GM12874 (cell line): ENCODE results near the gene RBP2.

ENCODE experiments used
- TF ChIP-seq, protein P1 (sequence below): IDR thresholded peaks from 2 replicates; pipeline ENCODE4 v1.5.1; 2011; ENCODE audit warnings: low read depth, mild to moderate bottlenecking, control low read depth, low read length, moderate library complexity; ENCODE audit not compliant: insufficient read depth

The RBP2 gene

DNA sequence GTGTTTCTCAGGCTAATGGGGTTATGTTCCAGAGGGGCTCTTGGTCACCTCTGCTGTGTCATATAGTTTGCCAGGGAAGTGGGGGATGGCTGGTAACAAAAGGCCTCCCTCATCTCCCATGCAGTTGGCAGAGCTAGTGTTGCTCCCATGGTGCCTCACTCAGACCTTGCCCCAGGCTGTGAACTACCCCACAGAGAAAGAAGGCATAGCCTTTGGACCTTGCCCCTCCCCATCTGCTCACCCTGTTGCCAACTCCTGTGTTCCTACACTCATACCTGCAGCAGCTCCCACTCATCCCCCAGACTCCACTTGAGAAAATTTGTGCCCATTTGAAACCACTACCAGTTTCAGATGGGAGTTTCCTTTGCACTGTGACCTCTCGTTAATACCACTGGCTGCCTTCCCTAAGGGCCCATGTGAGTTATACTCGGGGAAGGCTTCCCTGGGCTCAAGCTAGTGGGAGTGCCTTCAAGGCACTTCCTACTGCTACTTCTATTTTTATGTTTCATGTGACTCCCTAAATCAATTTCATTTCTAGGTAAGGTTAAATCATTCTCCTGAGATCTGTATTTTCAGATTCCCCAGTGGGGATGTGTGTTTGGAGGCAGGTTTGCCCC, 61.6 kb downstream of the RBP2 start:
- TF ChIP-seq, protein P1, sequence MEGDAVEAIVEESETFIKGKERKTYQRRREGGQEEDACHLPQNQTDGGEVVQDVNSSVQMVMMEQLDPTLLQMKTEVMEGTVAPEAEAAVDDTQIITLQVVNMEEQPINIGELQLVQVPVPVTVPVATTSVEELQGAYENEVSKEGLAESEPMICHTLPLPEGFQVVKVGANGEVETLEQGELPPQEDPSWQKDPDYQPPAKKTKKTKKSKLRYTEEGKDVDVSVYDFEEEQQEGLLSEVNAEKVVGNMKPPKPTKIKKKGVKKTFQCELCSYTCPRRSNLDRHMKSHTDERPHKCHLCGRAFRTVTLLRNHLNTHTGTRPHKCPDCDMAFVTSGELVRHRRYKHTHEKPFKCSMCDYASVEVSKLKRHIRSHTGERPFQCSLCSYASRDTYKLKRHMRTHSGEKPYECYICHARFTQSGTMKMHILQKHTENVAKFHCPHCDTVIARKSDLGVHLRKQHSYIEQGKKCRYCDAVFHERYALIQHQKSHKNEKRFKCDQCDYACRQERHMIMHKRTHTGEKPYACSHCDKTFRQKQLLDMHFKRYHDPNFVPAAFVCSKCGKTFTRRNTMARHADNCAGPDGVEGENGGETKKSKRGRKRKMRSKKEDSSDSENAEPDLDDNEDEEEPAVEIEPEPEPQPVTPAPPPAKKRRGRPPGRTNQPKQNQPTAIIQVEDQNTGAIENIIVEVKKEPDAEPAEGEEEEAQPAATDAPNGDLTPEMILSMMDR, result no peak
